H9 (cell line): ENCODE measurements around the gene SPTLC3. TPM values are rescaled to one million over a fixed set of nuclear protein-coding genes. Genes with fewer than 3 reads are reported as not detected.

Experiments
- DNase-seq: peaks from one replicate; pipeline ENCODE4 v3.0.0-alpha.2; 2017
- H2AFZ ChIP-seq: one replicate; pipeline ENCODE4 v1.6.1; 2013; ENCODE audit warnings: mild to moderate bottlenecking, low read length, control low read depth, moderate library complexity
- H2AK5ac ChIP-seq: 2 replicates; pipeline ENCODE4 v1.6.1; 2013; ENCODE audit warnings: low read length, control low read depth, mixed read lengths; ENCODE audit not compliant: insufficient read length
- H2BK120ac ChIP-seq: one replicate; pipeline ENCODE4 v1.6.1; 2013; ENCODE audit warnings: low read depth, mild to moderate bottlenecking, low read length, control low read depth, inconsistent platforms; ENCODE audit not compliant: poor library complexity, severe bottlenecking
- H2BK12ac ChIP-seq: 2 replicates; pipeline ENCODE4 v1.6.1; 2013; ENCODE audit warnings: low read length, control low read depth, mixed read lengths, low read depth; ENCODE audit not compliant: insufficient read length
- H2BK15ac ChIP-seq: 2 replicates; pipeline ENCODE4 v1.6.1; 2013; ENCODE audit warnings: low read depth, low read length, control low read depth
- H2BK20ac ChIP-seq: one replicate; pipeline ENCODE4 v1.6.1; 2013; ENCODE audit warnings: low read depth, mild to moderate bottlenecking, low read length, control low read depth, inconsistent platforms; ENCODE audit not compliant: poor library complexity, severe bottlenecking
- H2BK5ac ChIP-seq: 2 replicates; pipeline ENCODE4 v1.6.1; 2013; ENCODE audit warnings: low read length, control low read depth, mixed read lengths; ENCODE audit not compliant: insufficient read length
- H3K14ac ChIP-seq: 2 replicates; pipeline ENCODE4 v1.6.1; 2013; ENCODE audit warnings: low read length, control low read depth; ENCODE audit not compliant: insufficient read depth
- H3K18ac ChIP-seq: 2 replicates; pipeline ENCODE4 v1.6.1; 2013; ENCODE audit warnings: low read depth, mild to moderate bottlenecking, mixed read lengths, low read length, control low read depth; ENCODE audit not compliant: insufficient read length
- H3K23ac ChIP-seq: 2 replicates; pipeline ENCODE4 v1.6.1; 2013; ENCODE audit warnings: low read length, control low read depth, mixed read lengths, low read depth; ENCODE audit not compliant: insufficient read length
- H3K23me2 ChIP-seq: 2 replicates; pipeline ENCODE4 v1.6.1; 2013; ENCODE audit warnings: low read depth, mild to moderate bottlenecking, mixed read lengths, low read length, control low read depth; ENCODE audit not compliant: insufficient read length, poor library complexity, severe bottlenecking
- H3K27ac ChIP-seq: 2 replicates; pipeline ENCODE4 v1.5.1; 2013; ENCODE audit warnings: low read length, control low read depth, mixed read lengths, low read depth; ENCODE audit not compliant: insufficient read length
- H3K27me3 ChIP-seq: 2 replicates; pipeline ENCODE4 v1.6.1; 2013; ENCODE audit warnings: low read length, control low read depth, inconsistent platforms; ENCODE audit not compliant: insufficient read depth
- H3K4ac ChIP-seq: 2 replicates; pipeline ENCODE4 v1.6.1; 2013; ENCODE audit warnings: low read depth, mild to moderate bottlenecking, control low read depth, inconsistent platforms, low read length, moderate library complexity
- H3K4me1 ChIP-seq: 2 replicates; pipeline ENCODE4 v1.6.1; 2013; ENCODE audit warnings: low read length, control low read depth, inconsistent platforms; ENCODE audit not compliant: insufficient read depth
- H3K4me2 ChIP-seq: 2 replicates; pipeline ENCODE4 v1.6.1; 2013; ENCODE audit warnings: low read length, control low read depth, mixed read lengths; ENCODE audit not compliant: insufficient read length, insufficient read depth
- H3K56ac ChIP-seq: 2 replicates; pipeline ENCODE4 v1.6.1; 2013; ENCODE audit warnings: low read depth, mild to moderate bottlenecking, mixed read lengths, low read length, control low read depth; ENCODE audit not compliant: insufficient read length
- H3K79me1 ChIP-seq: 2 replicates; pipeline ENCODE4 v1.6.1; 2013; ENCODE audit warnings: low read depth, mild to moderate bottlenecking, moderate library complexity, low read length, control low read depth, inconsistent platforms; ENCODE audit not compliant: insufficient read depth, poor library complexity, severe bottlenecking
- H3K79me2 ChIP-seq: 2 replicates; pipeline ENCODE4 v1.6.1; 2013; ENCODE audit warnings: low read length, control low read depth, inconsistent platforms; ENCODE audit not compliant: insufficient read depth
- H3K9ac ChIP-seq: 2 replicates; pipeline ENCODE4 v1.6.1; 2013; ENCODE audit warnings: low read length, control low read depth, mixed read lengths; ENCODE audit not compliant: insufficient read length; ENCODE audit errors: extremely low read depth
- H3K9me3 ChIP-seq: one replicate; pipeline ENCODE4 v1.6.1; 2013; ENCODE audit warnings: low read depth, low read length, inconsistent platforms; ENCODE audit not compliant: control insufficient read depth
- H3T11ph ChIP-seq: one replicate; pipeline ENCODE4 v1.6.1; 2013; ENCODE audit warnings: mild to moderate bottlenecking, low read length, control low read depth, inconsistent platforms
- H4K20me1 ChIP-seq: one replicate; pipeline ENCODE4 v1.6.1; 2013; ENCODE audit not compliant: control insufficient read depth, insufficient read length, insufficient read depth
- H4K5ac ChIP-seq: 2 replicates; pipeline ENCODE4 v1.6.1; 2013; ENCODE audit warnings: low read depth, mild to moderate bottlenecking, mixed read lengths, low read length, control low read depth; ENCODE audit not compliant: insufficient read length
- H4K8ac ChIP-seq: replicated peaks from 2 replicates; pipeline ENCODE4 v1.6.1; 2013; ENCODE audit warnings: low read length, control low read depth, mixed read lengths, low read depth; ENCODE audit not compliant: insufficient read length
- H4K91ac ChIP-seq: 2 replicates; pipeline ENCODE4 v1.6.1; 2013; ENCODE audit warnings: low read depth, mild to moderate bottlenecking, moderate library complexity, mixed read lengths, low read length, control low read depth; ENCODE audit not compliant: insufficient read length
- H3K27ac Mint-ChIP-seq, 3 experiments: 2 replicates in 2 of 3; 3 replicates in 1 of 3; pipeline ENCODE4 v1.8.0; 2020 to 2021; ENCODE audit warnings: mixed read lengths in 3 of 3, mild to moderate bottlenecking in 1 of 3, moderate library complexity in 1 of 3
- H3K27me3 Mint-ChIP-seq: 2 replicates; pipeline ENCODE4 v1.8.0; 2021; ENCODE audit warnings: low read depth, mild to moderate bottlenecking, moderate library complexity, mixed read lengths
- H3K36me3 Mint-ChIP-seq, 3 experiments: 2 replicates in 2 of 3; 3 replicates in 1 of 3; pipeline ENCODE4 v1.8.0; 2020 to 2021; ENCODE audit warnings: low read depth in 3 of 3, mixed read lengths in 3 of 3; ENCODE audit not compliant: insufficient read depth in 1 of 3
- H3K4me1 Mint-ChIP-seq, 2 experiments: 2 replicates each; pipeline ENCODE4 v1.8.0; 2020; ENCODE audit warnings: mixed read lengths in 2 of 2
- H3K4me3 Mint-ChIP-seq, 2 experiments: 2 replicates in 1 of 2; 3 replicates in 1 of 2; pipeline ENCODE4 v1.8.0; 2020 to 2021; ENCODE audit warnings: mild to moderate bottlenecking in 2 of 2, mixed read lengths in 2 of 2, moderate library complexity in 1 of 2
- H3K9me3 Mint-ChIP-seq, 2 experiments: 2 replicates in 1 of 2; 3 replicates in 1 of 2; pipeline ENCODE4 v1.8.0; 2020; ENCODE audit warnings: mild to moderate bottlenecking in 2 of 2, mixed read lengths in 2 of 2, moderate library complexity in 1 of 2
- CTCF ChIP-seq: fragments of 200-600 bp; sonication (generic); conservative IDR thresholded peaks from 3 replicates; pipeline ENCODE4 v1.8.0; 2021; ENCODE audit warnings: antibody characterized with exemption, mild to moderate bottlenecking
- WGBS: extraction: QIAGEN DNeasy Blood & Tissue Kit; methylation state at CpG from one replicate; pipeline ENCODE4 v1.1.7; 2013; ENCODE audit warnings: missing lambda C conversion rate, low lambda C conversion rate, mixed read lengths; ENCODE audit not compliant: insufficient read length; ENCODE audit errors: extremely low coverage; 5-methylcytosine and 5-hydroxymethylcytosine counted together
- total RNA-seq: library from RNA; stranded (reverse); gene quantifications from 2 replicates; pipeline ENCODE4 v1.2.1, GENCODE V29; 2021

Gene SPTLC3
- total RNA-seq, 1 experiment from 2014 or later, result 0.68 TPM

- H4K20me1 ChIP-seq, result no peaks in the 10 kb centered on the region
- H2BK12ac ChIP-seq, result no peak overlapping the region
- peaks cover 24 to 30% of the 10 kb centered on the region in 2 experiments for H3K4me1 Mint-ChIP-seq
- no peak overlapping the region for H2BK5ac ChIP-seq
- no peak overlapping the region for H2BK15ac ChIP-seq
- no peak for DNase-seq
- no CpG with 5 or more reads among the region's 3 CpGs for WGBS
- no peak overlapping the region for H3K4me2 ChIP-seq
- H3K27ac Mint-ChIP-seq, result no peak overlapping the region
- no peaks in the 10 kb centered on the region for H3K9me3 ChIP-seq
- no peak overlapping the region for H4K91ac ChIP-seq
- H4K5ac ChIP-seq, result no peak overlapping the region
- H3K79me2 ChIP-seq, result no peaks in the 10 kb centered on the region
- no peaks in the 10 kb centered on the region for H3K79me1 ChIP-seq
- H3K4ac ChIP-seq, result no peak overlapping the region
- no peak overlapping the region for H3K14ac ChIP-seq
- H3K18ac ChIP-seq, result no peak overlapping the region
- H2BK20ac ChIP-seq, result no peak overlapping the region
- peaks cover 2% of the 10 kb centered on the region; the same call in 1 of the 2 replicates for H3K27me3 Mint-ChIP-seq
- no peak overlapping the region for H4K8ac ChIP-seq
- peaks cover 10% of the 10 kb centered on the region; the same call in 1 of the 2 replicates for H3K4me1 ChIP-seq
- H3K36me3 Mint-ChIP-seq, result no peaks in the 10 kb centered on the region
- no peak overlapping the region for H3T11ph ChIP-seq
- H3K9me3 Mint-ChIP-seq, result no peaks in the 10 kb centered on the region; a peak in 1 of 5 replicates
- no peak overlapping the region for H3K4me3 Mint-ChIP-seq
- no peak overlapping the region for H3K27ac ChIP-seq
- H2AFZ ChIP-seq, result no peak overlapping the region
- H3K9ac ChIP-seq, result no peak overlapping the region
- H3K27me3 ChIP-seq, result no peaks in the 10 kb centered on the region
- H3K23ac ChIP-seq, result no peak overlapping the region
- no peak for TF ChIP-seq CTCF
- no peaks in the 10 kb centered on the region for H3K23me2 ChIP-seq
- no peak overlapping the region for H2BK120ac ChIP-seq
- no peak overlapping the region for H3K56ac ChIP-seq
- no peak overlapping the region for H2AK5ac ChIP-seq
Observed at GRCh38 chr20:13061381-13061780, 52.6 kb downstream of the SPTLC3 start.
